Measurements from ENCODE around the gene GSTO1. TPM values are rescaled to one million over a fixed set of nuclear protein-coding genes. Genes with fewer than 3 reads are reported as not detected.

GSTO1 gene
- total and polyA plus RNA-seq, 9 of the 15 experiments (the other 6 are each of a cell fraction or from before 2014, with no cell fraction given), result 136 to 592 (median 237) TPM

DNA sequence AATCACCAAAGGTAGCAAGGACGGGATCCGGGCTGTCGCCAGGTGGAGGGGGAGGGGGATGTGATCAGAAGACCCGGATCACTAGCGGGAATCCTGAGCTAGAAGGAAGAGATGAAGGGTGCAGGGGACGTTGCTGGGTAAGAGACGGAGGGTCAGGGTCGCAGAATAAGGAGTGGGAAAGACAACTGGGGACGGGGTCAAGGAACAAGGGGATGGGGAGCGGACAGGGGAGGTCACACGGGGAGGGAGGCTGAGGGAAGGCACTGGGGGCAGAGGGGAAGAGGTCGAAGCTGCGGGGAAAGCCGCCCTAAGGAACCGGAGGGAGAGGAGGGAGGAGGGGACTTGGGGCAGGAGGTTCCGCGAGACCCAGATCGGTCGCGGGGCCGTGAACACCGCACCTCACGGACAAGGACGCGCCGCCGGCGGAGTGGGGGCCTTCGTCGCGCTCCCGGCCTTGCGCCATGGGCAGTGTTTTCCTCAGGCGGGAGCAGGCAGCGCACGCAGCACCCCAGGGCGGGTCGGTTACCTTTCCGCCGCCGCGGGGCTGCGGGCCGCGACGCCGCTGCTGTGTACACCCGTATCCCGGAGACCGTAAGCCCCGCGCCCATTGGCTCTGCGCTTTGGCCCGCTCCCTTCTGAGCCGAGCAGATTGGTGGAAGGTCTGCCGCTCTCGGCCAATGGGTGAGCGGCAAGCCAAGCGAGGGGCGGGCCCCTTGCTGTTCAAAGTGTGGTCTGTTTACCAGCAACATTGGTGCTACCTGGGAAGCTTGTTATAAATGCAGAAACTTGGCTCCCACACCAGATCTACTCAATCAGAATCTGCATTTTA lies 22.7 kb upstream of the GSTO1 start, which contains the start of gene CFAP43 (continued):
- TF ChIP-seq TFAM (CRISPR knock-in tag; conservative IDR thresholded peaks at IDR 0.05), result no peak
- TF ChIP-seq NFIX (CRISPR knock-in tag; IDR thresholded peaks at IDR 0.05; ENCODE audit: low read depth), result no peak
- TF ChIP-seq CCAR2 (IDR thresholded peaks at IDR 0.05; ENCODE audit: low read depth, low read length), result no peak
- no peak for TF ChIP-seq ZNF717 (CRISPR knock-in tag; IDR thresholded peaks at IDR 0.05)
- no peak for TF ChIP-seq ZNF239 (CRISPR knock-in tag; IDR thresholded peaks at IDR 0.05)
- TF ChIP-seq CSDE1 (IDR thresholded peaks at IDR 0.05), result peak in 1 of 2 experiments; percentile 84; a peak in 1 of 4 replicates
- TF ChIP-seq SMC3 (conservative IDR thresholded peaks at IDR 0.05; ENCODE audit: insufficient read depth, low read depth, low read length), result no peak
- TF ChIP-seq BMI1 (IDR thresholded peaks at IDR 0.05; ENCODE audit: low read length), result peak; percentile 62; the same call in 1 of the 2 replicates
- TF ChIP-seq, protein P1, sequence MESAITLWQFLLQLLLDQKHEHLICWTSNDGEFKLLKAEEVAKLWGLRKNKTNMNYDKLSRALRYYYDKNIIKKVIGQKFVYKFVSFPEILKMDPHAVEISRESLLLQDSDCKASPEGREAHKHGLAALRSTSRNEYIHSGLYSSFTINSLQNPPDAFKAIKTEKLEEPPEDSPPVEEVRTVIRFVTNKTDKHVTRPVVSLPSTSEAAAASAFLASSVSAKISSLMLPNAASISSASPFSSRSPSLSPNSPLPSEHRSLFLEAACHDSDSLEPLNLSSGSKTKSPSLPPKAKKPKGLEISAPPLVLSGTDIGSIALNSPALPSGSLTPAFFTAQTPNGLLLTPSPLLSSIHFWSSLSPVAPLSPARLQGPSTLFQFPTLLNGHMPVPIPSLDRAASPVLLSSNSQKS (CRISPR knock-in tag; IDR thresholded peaks at IDR 0.05), result no peak
- no peak for TF ChIP-seq POLR2B (IDR thresholded peaks at IDR 0.05; ENCODE audit: low read depth, partially characterized antibody)
- TF ChIP-seq ERF (CRISPR knock-in tag; IDR thresholded peaks at IDR 0.05), result no peak
- no peak for TF ChIP-seq ZNF778 (CRISPR knock-in tag; IDR thresholded peaks at IDR 0.05)
- TF ChIP-seq CTBP1 (IDR thresholded peaks at IDR 0.05; ENCODE audit: borderline replicate concordance), result peak; percentile 26; the same call in 1 of the 2 replicates
- TF ChIP-seq BCL6 (CRISPR knock-in tag; IDR thresholded peaks at IDR 0.05), result no peak
- no peak for TF ChIP-seq HNRNPH1 (optimal IDR thresholded peaks at IDR 0.05; ENCODE audit: low read depth, low read length)
- TF ChIP-seq KAT7 (CRISPR knock-in tag; IDR thresholded peaks at IDR 0.05; ENCODE audit: borderline replicate concordance), result no peak
- TF ChIP-seq RBM25 (IDR thresholded peaks at IDR 0.05; ENCODE audit: low read depth, low read length, severe bottlenecking), result peak; percentile 98
- TF ChIP-seq HMG20B (CRISPR knock-in tag; IDR thresholded peaks at IDR 0.05), result no peak
- TF ChIP-seq ZNF75A (CRISPR knock-in tag; IDR thresholded peaks at IDR 0.05), result no peak
- TF ChIP-seq OTX1 (CRISPR knock-in tag; IDR thresholded peaks at IDR 0.05), result no peak
- TF ChIP-seq CHD2 (IDR thresholded peaks at IDR 0.05; ENCODE audit: low read depth, low read length), result peak; percentile 72
- TF ChIP-seq, protein P2, sequence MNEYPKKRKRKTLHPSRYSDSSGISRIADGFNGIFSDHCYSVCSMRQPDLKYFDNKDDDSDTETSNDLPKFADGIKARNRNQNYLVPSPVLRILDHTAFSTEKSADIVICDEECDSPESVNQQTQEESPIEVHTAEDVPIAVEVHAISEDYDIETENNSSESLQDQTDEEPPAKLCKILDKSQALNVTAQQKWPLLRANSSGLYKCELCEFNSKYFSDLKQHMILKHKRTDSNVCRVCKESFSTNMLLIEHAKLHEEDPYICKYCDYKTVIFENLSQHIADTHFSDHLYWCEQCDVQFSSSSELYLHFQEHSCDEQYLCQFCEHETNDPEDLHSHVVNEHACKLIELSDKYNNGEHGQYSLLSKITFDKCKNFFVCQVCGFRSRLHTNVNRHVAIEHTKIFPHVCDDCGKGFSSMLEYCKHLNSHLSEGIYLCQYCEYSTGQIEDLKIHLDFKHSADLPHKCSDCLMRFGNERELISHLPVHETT (CRISPR knock-in tag; conservative IDR thresholded peaks at IDR 0.05 in 1 of 2, IDR thresholded peaks at IDR 0.05 in 1 of 2), result no peak
- TF ChIP-seq PHF8 (IDR thresholded peaks at IDR 0.05; ENCODE audit: borderline replicate concordance, low read length), result peak; percentile 80; the same call in 1 of the 2 replicates
- no peak for TF ChIP-seq HDAC8 (tag; IDR thresholded peaks at IDR 0.05)
- TF ChIP-seq EHMT2 (IDR thresholded peaks at IDR 0.05), result no peak
- TF ChIP-seq ETS2 (tag; IDR thresholded peaks at IDR 0.05; ENCODE audit: borderline replicate concordance, poor library complexity, severe bottlenecking), result no peak
- no peak for TF ChIP-seq ILK (tag; IDR thresholded peaks at IDR 0.05; ENCODE audit: borderline replicate concordance, low read depth)
- no peak for TF ChIP-seq PHF20 (IDR thresholded peaks at IDR 0.05; ENCODE audit: partially characterized antibody)
- no peak for TF ChIP-seq RCOR1 (IDR thresholded peaks at IDR 0.05; ENCODE audit: borderline replicate concordance in 1 of 2, low read depth in 2 of 2, low read length in 2 of 2)
